ENCODE measurements around the gene CDH13.

CDH13 gene

GRCh38 chr16:83831456-83831987 is 1204.8 kb downstream of the CDH13 start:
- DNase-seq = no peak

GRCh38 chr16:83833921-83834320 is 1207.2 kb downstream of the CDH13 start:
- DNase-seq = no peak

- DNase-seq = peak; percentile 75
Measured at GRCh38 chr16:83835586-83836566, 1209.1 kb downstream of the CDH13 start.

- no peak for DNase-seq
Measured at GRCh38 chr16:83837566-83837965, 1210.8 kb downstream of the CDH13 start.

- DNase-seq = no peak
Measured at GRCh38 chr16:83838151-83838550, 1211.4 kb downstream of the CDH13 start.

GRCh38 chr16:83839561-83839960 is 1212.8 kb downstream of the CDH13 start:
- DNase-seq = no peak

GRCh38 chr16:83840060-83840617 is 1213.4 kb downstream of the CDH13 start:
- no peak for DNase-seq

GRCh38 chr16:83842291-83842690 is 1215.5 kb downstream of the CDH13 start:
- DNase-seq = no peak

GRCh38 chr16:83842756-83843507 is 1216.2 kb downstream of the CDH13 start:
- no peak for DNase-seq

GRCh38 chr16:83843657-83844056 is 1216.9 kb downstream of the CDH13 start:
- DNase-seq = no peak

GRCh38 chr16:83845263-83845662 is 1218.5 kb downstream of the CDH13 start:
- no peak for DNase-seq

- DNase-seq = no peak
Measured at GRCh38 chr16:83847371-83848225, 1220.8 kb downstream of the CDH13 start.

- no peak for DNase-seq
Measured at GRCh38 chr16:83849421-83849820, 1222.7 kb downstream of the CDH13 start.

Data from activated CD4-positive, alpha-beta T cell treated with anti-CD3 and anti-CD28 coated beads, Interleukin-2, amount 50 U/mL, for 16 hours (primary cell).